PC-9 (cell line): ENCODE data around the gene CD44. TPM values are rescaled to one million over a fixed set of nuclear protein-coding genes. Genes with fewer than 3 reads are reported as not detected.

Experiments used
- BruUV-seq: library from RNA; stranded (reverse); fragments of 400-500 nt; replicated peaks from 2 replicates; lab custom pipeline; 2021; lab: Mats Ljungman, UMichigan
- CTCF ChIA-PET: fragments of 300-600 bp; sonication (Branson Sonifier 250); formaldehyde crosslinking; loops from one replicate; lab custom pipeline; 2022; ENCODE audit warnings: antibody characterized with exemption; lab: Charles Lee
- POLR2A ChIA-PET: fragments of 300-600 bp; sonication (Branson Sonifier 250); formaldehyde crosslinking; loops from one replicate; lab custom pipeline; 2022; ENCODE audit warnings: antibody characterized with exemption; ENCODE audit not compliant: unreplicated experiment; lab: Charles Lee
- DNase-seq, 2 experiments: peaks; one replicate each; pipeline versions ENCODE4 v3.0.0 to v3.0.0-alpha.2; 2015 to 2022; ENCODE audit warnings: mixed read lengths in 1 of 2
- H2AFZ ChIP-seq: fragments of 200-600 bp; sonication (generic); 2 replicates; pipeline ENCODE4 v1.8.1; 2017; ENCODE audit warnings: antibody characterized with exemption
- H3F3A ChIP-seq: fragments of 200-600 bp; sonication (generic); 2 replicates; pipeline ENCODE4 v1.8.1; 2017; ENCODE audit warnings: antibody characterized with exemption, mild to moderate bottlenecking, low read depth; ENCODE audit not compliant: insufficient read depth
- H3K27ac ChIP-seq: fragments of 200-600 bp; sonication (generic); 2 replicates; pipeline ENCODE4 v1.6.1; 2016; ENCODE audit warnings: mixed run types
- H3K27me3 ChIP-seq: fragments of 200-600 bp; sonication (generic); 2 replicates; pipeline ENCODE4 v1.6.1; 2016; ENCODE audit warnings: low read depth, mixed run types; ENCODE audit not compliant: insufficient read depth
- H3K36me3 ChIP-seq: fragments of 200-600 bp; sonication (generic); 2 replicates; pipeline ENCODE4 v1.6.1; 2016; ENCODE audit warnings: low read depth, mixed run types
- H3K4me1 ChIP-seq: fragments of 200-600 bp; sonication (generic); replicated peaks from 2 replicates; pipeline ENCODE4 v1.6.1; 2016; ENCODE audit warnings: mixed run types; ENCODE audit not compliant: insufficient read depth
- H3K4me2 ChIP-seq: fragments of 200-600 bp; sonication (generic); 2 replicates; pipeline ENCODE4 v1.6.1; 2017; ENCODE audit warnings: mixed run types
- H3K4me3 ChIP-seq: fragments of 200-600 bp; sonication (generic); 2 replicates; pipeline ENCODE4 v1.6.1; 2016; ENCODE audit warnings: mixed run types
- H3K79me2 ChIP-seq: fragments of 200-600 bp; sonication (generic); 2 replicates; pipeline ENCODE4 v1.6.1; 2017; ENCODE audit warnings: low read depth, mixed run types
- H3K9me2 ChIP-seq: fragments of 200-600 bp; sonication (generic); 2 replicates; pipeline ENCODE4 v1.8.1; 2017; ENCODE audit warnings: mild to moderate bottlenecking; ENCODE audit not compliant: insufficient read depth
- H3K9me3 ChIP-seq: fragments of 200-600 bp; sonication (generic); 2 replicates; pipeline ENCODE4 v1.8.1; 2016; ENCODE audit warnings: low read depth; ENCODE audit not compliant: insufficient read depth
- H4K20me1 ChIP-seq: fragments of 200-600 bp; sonication (generic); 2 replicates; pipeline ENCODE4 v1.8.1; 2017; ENCODE audit not compliant: insufficient read depth
- CTCF ChIP-seq: fragments of 200-600 bp; sonication (generic); conservative IDR thresholded peaks from 2 replicates; pipeline ENCODE4 v1.6.1; 2017; ENCODE audit warnings: mixed run types, antibody characterized with exemption, mild to moderate bottlenecking, moderate library complexity
- EZH2 ChIP-seq: fragments of 200-600 bp; sonication (generic); IDR thresholded peaks from 2 replicates; pipeline ENCODE4 v1.8.0; 2017; ENCODE audit warnings: antibody characterized with exemption, low read depth
- intact Hi-C: fragments of 100-400 bp; cut with micrococcal nuclease; formaldehyde crosslinking; loops from one replicate; pipeline ENCODE4 v1.10.0; 2022; ENCODE audit not compliant: unreplicated experiment
- total RNA-seq: library from RNA; stranded (reverse); gene quantifications from 2 replicates; pipeline ENCODE4 v1.2.3, GENCODE V29; 2021

CD44 gene
- total RNA-seq, 1 experiment from 2014 or later, result 775 TPM

GRCh38 chr11:35096723-35097122 lies 42.2 kb upstream of the CD44 start:
- Histone ChIP-seq H3K27me3 (no peaks in the 10 kb centered on the region), H3K4me2 (no peak overlapping the region), H3K36me3 (no peaks in the 10 kb centered on the region), H3K9me3 (peaks cover 3% of the 10 kb centered on the region; the same call in 1 of the 2 replicates), H3K4me3 (no peak overlapping the region), H3K79me2 (no peaks in the 10 kb centered on the region), H2AFZ (no peak overlapping the region), H3F3A (no peaks in the 10 kb centered on the region), H3K4me1 (no peaks in the 10 kb centered on the region), H4K20me1 (no peaks in the 10 kb centered on the region), H3K9me2 (no peaks in the 10 kb centered on the region), H3K27ac (no peak overlapping the region)
- ChIA-PET CTCF (no interaction called here), POLR2A (no interaction called here)
- no TSS peak for BruUV-seq
- intact Hi-C loops, result no loop called here
- no peak for DNase-seq
- TF ChIP-seq CTCF (no peak), EZH2 (no peak)

- ChIA-PET CTCF (no interaction called here), POLR2A (no interaction called here)
- no peaks in the 10 kb centered on the region for H3K79me2 ChIP-seq
- H3K27me3 ChIP-seq, result no peaks in the 10 kb centered on the region
- H3F3A ChIP-seq, result no peaks in the 10 kb centered on the region
- no TSS peak for BruUV-seq
- no peaks in the 10 kb centered on the region for H3K36me3 ChIP-seq
- H3K9me3 ChIP-seq, result no peaks in the 10 kb centered on the region; the same call in 1 of the 2 replicates
- H3K27ac ChIP-seq, result no peak overlapping the region
- no peaks in the 10 kb centered on the region for H3K9me2 ChIP-seq
- H3K4me3 ChIP-seq, result no peak overlapping the region
- no peak overlapping the region for H3K4me2 ChIP-seq
- DNase-seq, result no peak
- TF ChIP-seq CTCF, result no peak
- TF ChIP-seq EZH2, result no peak
- intact Hi-C loops, result no loop called here
- H3K4me1 ChIP-seq, result no peaks in the 10 kb centered on the region
- no peak overlapping the region for H2AFZ ChIP-seq
- H4K20me1 ChIP-seq, result no peaks in the 10 kb centered on the region
These were observed 41.0 kb upstream of the CD44 start for GRCh38 chr11:35097814-35098455.

- H3K9me2 ChIP-seq, result no peaks in the 10 kb centered on the region
- TF ChIP-seq CTCF (no peak), EZH2 (no peak)
- no peaks in the 10 kb centered on the region for H3K4me1 ChIP-seq
- no peaks in the 10 kb centered on the region; the same call in 1 of the 2 replicates for H3K9me3 ChIP-seq
- H3K27me3 ChIP-seq, result no peaks in the 10 kb centered on the region
- ChIA-PET POLR2A (no interaction called here), CTCF (no interaction called here)
- no peak overlapping the region for H3K4me3 ChIP-seq
- DNase-seq, result no peak
- H2AFZ ChIP-seq, result no peak overlapping the region
- intact Hi-C loops, result no loop called here
- no peaks in the 10 kb centered on the region for H3F3A ChIP-seq
- H4K20me1 ChIP-seq, result no peaks in the 10 kb centered on the region
- no peak overlapping the region for H3K4me2 ChIP-seq
- BruUV-seq, result no TSS peak
- no peak overlapping the region for H3K27ac ChIP-seq
- H3K79me2 ChIP-seq, result no peaks in the 10 kb centered on the region
- no peaks in the 10 kb centered on the region for H3K36me3 ChIP-seq
These were observed 40.1 kb upstream of the CD44 start for GRCh38 chr11:35098855-35099254.
